ENCODE measurements around the gene CTSH.

CTSH gene

DNA sequence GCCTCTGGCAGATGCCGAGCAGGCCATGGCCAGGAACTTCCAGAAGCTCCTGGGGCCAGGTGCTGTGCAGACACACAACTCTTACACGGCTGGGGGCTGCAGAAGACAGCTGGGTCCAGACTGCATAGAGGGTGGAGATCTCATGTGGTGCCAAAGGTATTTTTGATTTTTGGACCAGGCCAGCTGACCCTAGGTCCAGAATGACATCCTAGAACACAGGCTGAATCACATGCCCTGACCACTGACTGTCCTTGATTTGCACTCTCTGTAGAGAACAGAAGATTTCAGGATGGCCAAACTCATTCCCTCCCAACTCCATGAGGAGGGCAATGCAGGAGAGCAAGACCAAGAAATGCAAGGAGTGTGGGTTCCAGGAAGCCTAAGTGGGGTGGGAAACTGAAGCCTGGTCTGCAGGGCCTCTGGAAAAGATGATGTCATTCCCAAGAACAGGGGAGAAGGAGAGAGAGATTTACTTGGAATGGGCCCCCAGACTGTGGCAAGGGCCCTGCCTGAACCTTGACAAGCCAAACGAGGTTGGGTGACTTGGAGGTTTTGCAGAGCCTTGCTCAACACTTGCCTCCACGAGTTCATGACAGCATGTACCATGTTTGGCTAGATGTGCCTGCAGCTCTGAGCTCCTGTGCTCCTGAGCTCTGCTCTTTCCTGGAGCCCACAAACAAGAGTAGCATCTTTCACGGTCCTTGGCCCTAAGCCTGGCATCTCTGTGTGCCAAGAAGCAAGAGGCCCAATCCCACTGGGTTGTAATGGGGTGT lies 38.5 kb upstream of the CTSH start:
- no peak overlapping the region for H3K4me3 ChIP-seq (ENCODE audit: control insufficient read depth, low read depth, low read length)
- TF ChIP-seq, protein P1, sequence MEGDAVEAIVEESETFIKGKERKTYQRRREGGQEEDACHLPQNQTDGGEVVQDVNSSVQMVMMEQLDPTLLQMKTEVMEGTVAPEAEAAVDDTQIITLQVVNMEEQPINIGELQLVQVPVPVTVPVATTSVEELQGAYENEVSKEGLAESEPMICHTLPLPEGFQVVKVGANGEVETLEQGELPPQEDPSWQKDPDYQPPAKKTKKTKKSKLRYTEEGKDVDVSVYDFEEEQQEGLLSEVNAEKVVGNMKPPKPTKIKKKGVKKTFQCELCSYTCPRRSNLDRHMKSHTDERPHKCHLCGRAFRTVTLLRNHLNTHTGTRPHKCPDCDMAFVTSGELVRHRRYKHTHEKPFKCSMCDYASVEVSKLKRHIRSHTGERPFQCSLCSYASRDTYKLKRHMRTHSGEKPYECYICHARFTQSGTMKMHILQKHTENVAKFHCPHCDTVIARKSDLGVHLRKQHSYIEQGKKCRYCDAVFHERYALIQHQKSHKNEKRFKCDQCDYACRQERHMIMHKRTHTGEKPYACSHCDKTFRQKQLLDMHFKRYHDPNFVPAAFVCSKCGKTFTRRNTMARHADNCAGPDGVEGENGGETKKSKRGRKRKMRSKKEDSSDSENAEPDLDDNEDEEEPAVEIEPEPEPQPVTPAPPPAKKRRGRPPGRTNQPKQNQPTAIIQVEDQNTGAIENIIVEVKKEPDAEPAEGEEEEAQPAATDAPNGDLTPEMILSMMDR (conservative IDR thresholded peaks at IDR 0.05; ENCODE audit: control insufficient read depth, insufficient read depth, low read depth, low read length) = no peak
- DNase-seq (ENCODE audit: low read depth) = no peak

DNA sequence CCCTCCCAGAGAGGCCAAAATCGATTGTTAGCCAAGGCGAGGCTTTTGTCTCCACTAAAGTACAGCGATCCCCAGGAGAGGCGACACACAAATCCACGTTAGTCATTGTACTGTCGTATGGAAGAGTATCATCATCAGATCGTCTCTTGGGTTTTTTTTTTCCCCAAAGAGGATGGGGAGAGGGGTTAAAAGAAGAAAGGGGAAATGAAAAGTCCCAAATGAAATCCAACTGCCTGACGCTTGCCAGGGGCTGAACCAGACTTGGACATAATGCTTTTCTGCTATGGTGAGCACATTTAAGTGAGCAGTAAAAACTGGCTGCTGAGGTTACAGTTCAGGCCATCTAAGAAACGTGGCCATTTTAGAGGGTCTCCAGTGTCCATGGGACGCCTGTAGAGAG lies 37.9 kb upstream of the CTSH start:
- TF ChIP-seq, protein P1 (conservative IDR thresholded peaks at IDR 0.05; ENCODE audit: control insufficient read depth, insufficient read depth, low read depth, low read length) = no peak
- no peak overlapping the region for H3K4me3 ChIP-seq (ENCODE audit: control insufficient read depth, low read depth, low read length)
- no peak for DNase-seq (ENCODE audit: low read depth)

DNA sequence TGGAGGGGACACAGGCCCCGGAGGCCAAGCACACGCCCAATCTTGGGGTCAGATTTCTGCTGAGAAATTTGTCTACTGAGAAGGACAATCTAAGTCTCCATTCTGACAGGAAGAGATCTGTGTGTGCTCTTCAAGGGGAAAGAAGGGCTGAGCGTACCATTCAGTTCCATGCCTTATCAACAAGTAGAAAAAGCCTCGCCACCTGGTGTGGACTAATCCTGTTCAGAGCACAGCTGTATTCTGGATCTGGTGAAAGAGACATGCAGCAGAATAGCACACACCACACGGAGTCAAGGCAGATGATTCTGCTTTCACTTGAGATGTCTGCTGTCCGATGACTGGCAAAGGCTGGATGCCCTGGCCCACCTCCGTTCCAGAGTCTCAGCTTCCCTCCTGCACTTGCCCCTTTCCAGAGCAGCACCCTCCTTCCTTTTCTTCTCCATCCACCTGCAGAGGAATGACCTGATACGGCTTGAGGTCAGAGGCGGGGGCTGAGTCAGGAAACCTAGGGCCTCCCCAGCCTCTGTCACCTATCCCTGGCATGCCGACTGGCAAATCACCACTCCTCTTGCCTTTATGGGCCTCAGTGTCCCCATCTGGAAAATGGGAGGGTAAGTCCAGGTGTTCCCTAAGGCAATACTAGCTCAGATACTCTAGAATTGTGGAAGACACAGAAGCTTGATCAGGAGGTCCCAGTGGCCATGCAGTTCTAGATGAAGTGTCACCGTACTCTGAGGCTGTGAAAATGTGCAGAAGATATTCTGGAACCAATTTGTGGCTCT lies 36.9 kb upstream of the CTSH start:
- TF ChIP-seq, protein P1 (conservative IDR thresholded peaks at IDR 0.05; ENCODE audit: control insufficient read depth, insufficient read depth, low read depth, low read length) = no peak
- DNase-seq (ENCODE audit: low read depth) = no peak
- H3K4me3 ChIP-seq (ENCODE audit: control insufficient read depth, low read depth, low read length) = no peak overlapping the region

DNA sequence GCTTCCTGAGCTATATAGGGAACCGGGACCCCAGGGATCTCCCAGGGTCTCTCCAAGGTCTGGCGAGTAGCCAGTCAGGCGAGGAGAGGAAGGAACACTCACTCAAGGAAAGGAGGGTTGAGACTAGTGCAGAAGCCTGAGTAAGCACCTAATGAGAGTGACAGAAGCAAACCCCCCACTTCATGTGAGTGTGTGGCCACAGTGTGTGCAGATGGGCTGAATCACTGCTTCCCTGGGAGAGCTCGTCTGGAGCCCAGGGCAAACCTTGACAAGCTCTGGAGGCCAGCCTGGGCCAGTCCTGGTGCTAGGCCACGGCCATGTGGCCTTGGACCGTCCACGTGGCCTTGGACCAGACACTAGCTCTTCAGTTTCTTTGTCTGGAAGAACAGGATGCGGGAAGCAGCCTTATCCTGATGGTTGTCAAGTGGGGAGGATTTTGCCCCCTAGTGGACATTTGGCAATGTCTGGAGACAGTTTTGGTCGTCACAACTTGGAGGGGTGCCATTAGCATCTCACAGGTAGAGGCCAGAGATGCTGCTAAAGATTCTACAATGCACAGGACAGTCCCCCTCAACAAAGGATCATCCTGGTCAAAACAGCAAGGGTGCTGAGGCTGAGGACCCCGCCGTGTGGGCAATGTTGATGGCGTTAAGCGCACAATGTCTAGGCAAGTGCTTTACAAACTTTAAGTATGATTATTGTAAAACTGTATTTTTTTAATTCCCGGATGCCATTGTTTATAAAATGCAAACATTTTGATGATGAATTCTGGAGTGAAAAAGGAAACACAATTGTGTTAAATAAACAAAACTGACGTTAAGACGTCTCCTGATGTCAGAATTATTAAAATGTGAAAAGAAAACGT lies 34.8 kb upstream of the CTSH start:
- TF ChIP-seq, protein P1 (conservative IDR thresholded peaks at IDR 0.05; ENCODE audit: control insufficient read depth, insufficient read depth, low read depth, low read length) = peak; percentile 79
- H3K4me3 ChIP-seq (ENCODE audit: control insufficient read depth, low read depth, low read length) = no peak overlapping the region
- DNase-seq (ENCODE audit: low read depth) = peak; percentile 88

DNA sequence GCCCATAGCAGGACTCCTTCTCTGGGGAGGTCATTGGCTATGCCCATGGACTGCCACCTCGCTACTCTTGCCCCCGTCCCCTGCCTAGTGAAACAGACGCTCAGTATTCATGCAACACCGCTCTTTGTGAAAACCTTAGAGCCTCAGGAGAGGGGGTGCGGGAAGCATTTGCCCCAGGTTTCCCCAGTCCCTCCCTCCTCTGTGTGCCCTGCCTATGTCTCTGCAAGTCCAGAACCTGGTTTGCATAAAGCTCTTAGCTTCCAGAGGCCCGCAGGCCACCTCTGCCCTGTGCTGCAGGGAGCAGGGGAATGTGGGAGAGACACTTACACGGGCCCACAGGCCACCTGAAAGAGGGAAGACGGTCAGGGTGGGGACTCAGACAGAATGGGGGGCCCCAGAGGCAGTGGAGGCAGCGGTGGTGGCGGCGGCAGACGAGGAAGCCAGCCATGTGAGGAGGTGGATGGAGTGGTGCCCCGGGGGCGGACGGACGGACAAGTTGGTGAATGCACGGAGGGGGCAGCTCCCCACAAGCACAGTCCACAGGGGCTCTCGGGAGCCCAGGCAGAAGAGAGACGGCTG lies 33.8 kb upstream of the CTSH start:
- TF ChIP-seq, protein P1 (conservative IDR thresholded peaks at IDR 0.05; ENCODE audit: control insufficient read depth, insufficient read depth, low read depth, low read length) = no peak
- no peak for DNase-seq (ENCODE audit: low read depth)

More for the DNA sequence above, 33.8 kb upstream of the CTSH start:
- no peak overlapping the region for H3K4me3 ChIP-seq (ENCODE audit: control insufficient read depth, low read depth, low read length)

Data from fibroblast of mammary gland (primary cell).